IPS-11a (cell line): Measurements from ENCODE around the gene MUC13.

Experiments used
- H3K4me3 ChIP-seq: one replicate; pipeline ENCODE4 v1.5.1; 2013; ENCODE audit warnings: low read depth, low read length, control low read depth

MUC13 gene

DNA sequence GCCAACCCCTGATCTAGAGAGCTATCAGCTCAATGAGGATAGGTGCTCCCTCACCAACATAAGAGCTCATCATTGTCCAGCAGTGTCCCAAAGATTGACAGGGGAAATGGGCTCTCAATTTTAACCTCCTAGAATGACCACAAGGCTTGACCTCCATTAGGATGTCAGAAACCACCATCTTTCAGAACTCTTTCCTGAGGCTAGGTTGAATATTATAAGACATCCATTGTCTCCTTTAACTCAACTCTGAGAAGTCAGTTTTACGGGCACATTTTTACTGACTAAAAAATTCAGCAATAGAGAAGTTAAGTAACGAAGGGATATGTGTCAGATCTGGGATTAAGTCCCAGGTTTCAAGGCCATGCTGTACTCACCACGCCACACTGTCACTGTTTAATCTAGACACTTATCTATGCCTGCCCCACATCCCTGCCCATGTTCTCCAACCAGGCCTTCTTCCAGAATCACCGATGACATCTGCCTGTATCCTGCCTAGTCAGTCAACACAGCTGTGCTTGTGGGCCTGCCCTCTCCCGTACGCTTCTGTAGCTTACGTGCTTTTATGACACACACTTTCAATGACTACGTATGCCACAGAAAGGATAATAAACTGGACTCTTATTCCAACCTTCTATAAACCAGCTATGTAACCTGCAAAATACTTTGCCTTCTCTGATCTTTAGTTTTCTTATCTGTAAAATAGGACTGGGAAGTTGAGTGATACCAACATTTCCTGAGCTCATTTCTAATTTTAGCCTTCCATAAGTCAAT, 17.1 kb upstream of the MUC13 start:
- H3K4me3 ChIP-seq: no peak overlapping the region

DNA sequence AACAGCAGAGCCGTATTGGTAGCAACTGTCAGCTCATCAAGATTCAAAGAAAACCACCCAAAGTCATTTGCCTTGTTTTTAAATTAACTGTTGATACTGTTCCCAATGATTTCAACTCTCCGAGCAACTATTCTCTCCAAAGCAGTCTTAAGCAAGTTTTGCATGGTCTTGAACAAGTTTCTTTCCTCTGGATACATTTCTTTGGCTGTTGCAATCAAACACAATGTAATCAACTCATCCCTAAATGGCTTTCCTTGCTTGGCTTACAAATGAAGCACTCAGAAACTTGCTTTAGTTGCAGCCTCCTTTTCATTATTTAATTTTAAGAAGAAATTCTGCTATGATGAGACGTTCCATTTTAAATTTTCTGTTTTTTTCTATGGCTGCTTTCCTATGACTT, 15.5 kb upstream of the MUC13 start:
- no peak overlapping the region for H3K4me3 ChIP-seq

DNA sequence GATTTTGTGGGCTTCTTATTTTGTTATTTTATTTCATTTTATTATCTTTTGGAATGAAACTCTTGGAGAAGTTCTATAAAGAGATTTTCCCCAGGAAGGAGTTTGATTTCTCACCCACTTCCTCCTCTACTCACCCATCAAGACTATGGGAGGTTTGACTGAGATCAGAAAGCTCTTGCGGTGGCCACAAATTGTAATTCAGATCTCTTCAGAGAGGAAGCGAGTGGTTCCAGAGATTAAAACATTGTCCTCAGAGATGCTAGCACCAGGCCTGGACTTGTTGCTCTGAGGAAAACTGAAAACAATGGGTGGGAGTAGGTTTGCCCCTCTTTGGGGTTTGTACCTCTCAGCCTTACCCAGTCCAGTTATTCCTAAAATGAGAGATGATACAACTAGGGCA, 8.1 kb upstream of the MUC13 start:
- no peak overlapping the region for H3K4me3 ChIP-seq

- no peak overlapping the region for H3K4me3 ChIP-seq
Observed at GRCh38 chr3:124941771-124942170, 7.2 kb upstream of the MUC13 start.

DNA sequence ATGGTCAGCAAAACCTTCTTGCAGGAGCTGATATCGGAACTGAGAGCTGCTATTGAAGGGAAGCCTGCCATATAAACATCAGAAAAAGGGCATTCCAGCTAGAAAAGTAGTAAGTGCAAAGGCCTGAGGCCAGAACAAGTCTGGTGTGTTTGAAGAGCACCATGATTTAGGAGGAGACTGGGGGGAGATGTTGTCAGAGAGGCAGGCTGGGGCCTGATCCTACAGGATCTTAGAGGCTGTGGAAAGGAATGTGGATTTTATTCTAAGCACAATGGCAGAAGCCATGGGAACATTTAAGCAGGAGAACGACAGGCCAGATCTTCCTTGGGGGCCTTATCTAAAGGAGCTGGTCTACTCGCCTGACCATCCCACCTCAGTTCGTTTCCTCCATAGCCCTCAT, 5.1 kb upstream of the MUC13 start:
- no peak overlapping the region for H3K4me3 ChIP-seq

- no peak overlapping the region for H3K4me3 ChIP-seq
Observed at GRCh38 chr3:124938896-124939295, 4.3 kb upstream of the MUC13 start.

DNA sequence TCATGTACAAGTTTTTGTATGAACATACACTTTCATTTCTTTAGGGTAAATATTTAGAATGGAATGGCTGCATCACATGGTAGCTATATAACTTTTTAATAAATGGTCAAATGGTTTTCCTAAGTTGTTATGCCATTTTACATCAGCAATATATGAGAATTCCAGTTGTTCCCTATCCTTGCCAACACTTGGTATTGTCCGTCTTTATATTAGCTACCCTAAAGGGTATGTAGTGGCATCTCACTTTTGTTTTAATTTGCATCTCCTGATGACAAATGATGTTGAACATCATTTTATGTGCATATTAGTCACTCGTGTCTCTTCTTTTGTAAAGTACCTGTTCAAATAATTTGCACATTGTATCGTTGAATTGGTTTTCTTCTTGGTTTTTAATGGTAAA, 2.5 kb upstream of the MUC13 start:
- H3K4me3 ChIP-seq: no peak overlapping the region

- no peak overlapping the region for H3K4me3 ChIP-seq
Observed at GRCh38 chr3:124935794-124936542, 1.4 kb upstream of the MUC13 start.

DNA sequence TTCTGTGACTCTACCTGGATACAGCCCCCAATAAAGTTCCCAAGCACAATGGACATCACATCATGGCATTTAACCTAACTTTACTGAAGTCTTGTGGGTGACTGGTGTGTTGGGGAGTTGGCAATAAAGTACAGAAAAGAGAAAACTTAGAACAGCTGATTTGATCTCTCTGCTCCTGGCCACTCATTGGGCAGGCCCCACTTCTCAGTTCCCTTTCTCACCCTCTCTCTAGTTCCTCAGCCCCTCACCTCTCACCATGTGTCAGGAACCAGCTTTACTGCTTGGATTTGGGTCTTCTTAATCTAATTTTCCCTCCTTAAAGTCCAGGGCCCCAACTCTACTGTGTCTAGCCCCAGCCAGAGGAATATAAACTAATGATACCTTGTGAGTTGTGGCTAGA, 713 bp upstream of the MUC13 start:
- H3K4me3 ChIP-seq: no peak overlapping the region

DNA sequence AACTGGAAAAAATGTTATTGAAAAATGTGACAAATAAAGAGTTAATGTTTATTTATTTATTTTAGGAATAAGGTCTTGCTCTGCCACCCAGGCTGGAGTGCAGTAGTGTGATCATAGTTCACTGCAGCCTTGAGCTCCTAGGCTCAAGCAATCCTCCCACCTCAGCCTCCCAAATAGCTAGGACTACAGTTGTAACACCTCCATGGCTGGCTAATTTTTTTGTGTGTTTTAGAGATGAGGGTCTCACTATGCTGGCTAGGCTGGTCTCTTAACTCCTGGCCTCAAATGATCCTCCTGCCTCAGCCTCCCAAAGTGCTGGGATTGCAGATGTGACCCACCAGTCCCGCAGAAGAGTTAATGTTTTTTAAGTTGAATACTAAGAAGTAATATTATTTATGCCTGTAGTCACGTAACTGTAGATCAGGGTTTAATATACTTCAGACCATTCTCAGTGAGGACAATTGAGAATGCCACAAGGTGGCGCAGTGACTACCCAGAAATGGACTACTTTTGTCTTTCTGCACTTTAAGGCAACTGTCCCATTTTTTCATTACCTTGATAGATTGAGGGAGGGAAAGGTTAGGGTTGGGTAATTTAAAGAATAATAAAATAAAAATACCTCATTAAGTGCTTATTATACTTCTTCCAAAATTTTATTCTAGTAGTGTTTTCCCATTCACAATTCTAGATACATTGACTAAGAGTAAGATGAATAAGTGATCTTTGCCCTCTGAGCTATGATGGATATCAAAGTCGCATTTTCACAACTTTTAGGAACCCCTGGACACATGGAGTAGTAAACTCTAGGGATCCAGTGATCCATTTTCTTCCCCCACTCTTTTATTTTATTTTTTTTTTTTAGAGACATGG, 6.0 kb downstream of the MUC13 start:
- H3K4me3 ChIP-seq: no peak overlapping the region

- H3K4me3 ChIP-seq: no peak overlapping the region
Observed at GRCh38 chr3:124927574-124928045, 6.9 kb downstream of the MUC13 start.

- no peak overlapping the region for H3K4me3 ChIP-seq
Observed at GRCh38 chr3:124926426-124927101, 8.0 kb downstream of the MUC13 start.

DNA sequence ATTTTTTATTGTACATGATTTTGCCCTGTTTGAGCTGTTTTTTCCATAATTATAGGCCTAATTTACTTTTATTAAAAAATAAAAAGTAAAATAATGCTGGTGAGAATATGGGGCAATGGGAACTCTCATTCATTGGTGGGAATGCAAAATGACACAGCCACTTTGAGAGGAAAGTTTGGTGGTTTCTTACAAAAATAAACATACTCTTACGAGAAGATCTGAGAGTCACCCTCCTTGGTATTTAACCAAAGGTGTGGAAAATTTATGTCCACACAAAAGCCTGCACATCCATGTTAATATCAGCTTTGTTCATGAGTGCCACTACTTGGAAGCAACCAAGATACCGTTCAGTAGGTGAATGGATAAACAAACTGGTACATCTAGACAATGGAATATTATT, 9.8 kb downstream of the MUC13 start:
- H3K4me3 ChIP-seq: no peak overlapping the region

GRCh38 chr3:124923833-124924232, 10.7 kb downstream of the MUC13 start:
- no peak overlapping the region for H3K4me3 ChIP-seq

DNA sequence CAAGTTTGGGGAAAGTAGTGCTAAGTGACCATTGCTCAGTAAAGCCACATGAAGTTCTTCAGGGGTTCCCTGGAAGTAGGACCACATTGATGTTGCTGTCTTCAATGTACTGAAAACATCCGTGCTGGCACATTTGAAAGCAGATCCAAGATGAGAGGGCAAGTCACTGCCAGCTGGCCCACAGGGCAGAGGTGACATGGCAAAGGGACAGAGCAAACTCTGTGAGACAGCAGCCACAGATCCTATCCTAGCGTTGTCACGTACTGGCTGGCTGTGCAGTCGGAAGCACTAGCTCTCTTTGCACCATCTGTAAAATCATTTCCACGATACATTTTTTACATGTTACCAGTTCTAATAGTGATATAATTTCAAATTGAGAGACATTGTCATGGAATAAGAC, 13.8 kb downstream of the MUC13 start:
- H3K4me3 ChIP-seq: no peak overlapping the region

GRCh38 chr3:124919756-124920155, 14.8 kb downstream of the MUC13 start:
- no peak overlapping the region for H3K4me3 ChIP-seq

DNA sequence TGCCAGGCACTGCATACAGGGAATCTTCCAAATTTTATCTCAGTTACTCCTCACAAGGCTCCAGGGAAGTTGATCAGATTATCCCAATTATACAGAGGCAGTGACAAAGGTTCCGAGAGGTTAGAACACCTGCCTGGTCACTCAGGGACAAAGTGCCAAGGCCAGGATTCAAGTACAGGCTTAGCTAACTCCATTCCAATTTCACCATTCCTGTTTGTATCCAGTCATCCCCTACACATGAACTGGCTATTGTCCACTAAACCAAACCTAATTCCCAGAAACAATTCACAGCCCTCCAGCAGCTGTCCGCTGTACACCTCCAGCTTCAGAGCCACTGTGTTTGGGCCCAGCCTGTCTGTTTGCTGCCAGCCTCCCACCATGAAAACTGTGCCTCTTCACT, 16.0 kb downstream of the MUC13 start:
- no peak overlapping the region for H3K4me3 ChIP-seq

DNA sequence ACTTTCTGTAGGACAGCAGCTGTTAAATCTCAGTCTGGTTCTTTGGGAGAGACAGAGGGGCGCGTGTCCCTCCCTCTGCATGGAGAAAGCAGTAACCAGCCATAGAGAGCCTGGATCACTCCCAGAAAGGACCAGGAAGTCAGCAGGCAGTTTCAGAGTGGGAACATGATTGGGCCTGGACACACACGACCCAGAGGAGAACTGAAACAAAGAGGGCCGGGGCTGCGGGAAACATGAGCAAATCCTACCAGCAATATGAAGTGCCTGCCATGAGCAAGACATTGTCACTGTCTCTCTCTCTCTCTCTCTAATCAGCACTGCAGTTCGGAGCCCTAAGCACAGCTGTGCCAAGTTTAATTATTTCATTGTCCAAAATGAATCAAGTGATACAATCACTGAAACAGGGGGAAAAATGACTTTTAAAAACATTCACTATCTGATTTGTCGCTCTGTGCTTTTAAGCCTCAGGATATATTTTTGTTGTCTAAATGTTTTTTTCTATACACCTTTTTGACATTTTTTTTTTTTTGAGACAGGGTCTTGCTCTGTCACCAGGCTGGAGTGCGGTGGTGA, 17.6 kb downstream of the MUC13 start:
- H3K4me3 ChIP-seq: no peak overlapping the region

DNA sequence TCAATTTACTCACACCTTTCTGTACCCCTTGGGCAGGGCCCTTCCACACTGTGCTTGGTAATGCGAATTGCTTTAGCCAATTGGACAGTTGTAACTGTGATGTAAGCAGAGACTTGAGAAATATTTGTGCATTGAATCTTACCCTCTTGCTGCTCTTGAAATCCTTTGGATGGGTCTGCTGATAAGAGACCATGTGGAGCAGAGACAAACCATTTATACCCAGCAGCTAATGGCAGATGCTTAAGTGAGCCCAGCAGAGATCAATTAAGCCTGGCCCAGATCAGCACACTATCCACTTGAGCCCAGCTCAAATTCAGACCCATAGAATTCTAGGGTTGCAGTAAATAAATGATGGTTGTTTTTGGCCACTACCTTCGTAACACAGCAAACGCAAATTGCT, 19.3 kb downstream of the MUC13 start:
- H3K4me3 ChIP-seq: no peak overlapping the region

DNA sequence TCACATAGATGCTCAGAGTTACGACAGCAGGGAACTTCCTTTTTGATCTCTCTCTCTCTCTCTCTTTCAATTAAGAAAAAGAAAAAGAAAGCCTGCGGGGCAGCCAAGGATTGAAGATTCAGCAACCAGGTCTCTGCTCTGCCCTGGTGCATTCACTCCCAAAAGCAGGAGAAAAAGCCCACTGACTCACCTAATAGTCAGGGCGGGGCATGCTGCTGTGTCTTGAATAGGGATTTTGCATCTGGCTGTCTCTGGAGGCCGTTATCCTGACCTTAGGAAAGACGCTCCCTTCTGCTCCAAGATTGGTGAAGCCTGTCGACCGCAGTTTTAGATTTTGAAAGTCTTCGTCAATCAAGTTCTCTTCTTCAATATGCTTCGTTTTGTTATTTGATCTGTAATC, 26.6 kb downstream of the MUC13 start:
- H3K4me3 ChIP-seq: no peak overlapping the region
